Osteoblast (primary cell): ENCODE results near the gene WFDC1. TPM values are rescaled to one million over a fixed set of nuclear protein-coding genes. Genes with fewer than 3 reads are reported as not detected.

Experiments used
- DNase-seq: peaks from one replicate; pipeline ENCODE4 v3.0.0; 2011; ENCODE audit warnings: low spot score, mixed read lengths; ENCODE audit not compliant: insufficient read length; ENCODE audit errors: missing footprints
- H2AFZ ChIP-seq: 2 replicates; pipeline ENCODE4 v1.6.0; 2011; ENCODE audit warnings: mild to moderate bottlenecking, low read length
- H3K27ac ChIP-seq: 2 replicates; pipeline ENCODE4 v1.5.1; 2011; ENCODE audit warnings: mild to moderate bottlenecking, low read depth, low read length, moderate library complexity
- H3K27me3 ChIP-seq: 2 replicates; pipeline ENCODE4 v1.6.0; 2012; ENCODE audit warnings: mild to moderate bottlenecking, control low read depth, inconsistent platforms, low read length, moderate library complexity; ENCODE audit not compliant: insufficient read depth
- H3K36me3 ChIP-seq: 2 replicates; pipeline ENCODE4 v1.5.1; 2011; ENCODE audit warnings: mild to moderate bottlenecking, low read length, control low read depth, moderate library complexity; ENCODE audit not compliant: insufficient read depth
- H3K4me1 ChIP-seq: 2 replicates; pipeline ENCODE4 v1.5.1; 2011; ENCODE audit warnings: mild to moderate bottlenecking, low read length, control low read depth, moderate library complexity; ENCODE audit not compliant: insufficient read depth
- H3K4me2 ChIP-seq: 2 replicates; pipeline ENCODE4 v1.6.0; 2011; ENCODE audit warnings: mild to moderate bottlenecking, low read length; ENCODE audit not compliant: insufficient read depth
- H3K4me3 ChIP-seq: fragments of 200-600 bp; sonication (generic); 3 replicates; pipeline ENCODE4 v1.5.1; 2012; ENCODE audit warnings: mild to moderate bottlenecking, low read length, inconsistent platforms; ENCODE audit not compliant: insufficient read depth
- H3K79me2 ChIP-seq: 2 replicates; pipeline ENCODE4 v1.6.0; 2012; ENCODE audit warnings: mild to moderate bottlenecking, low read length, control low read depth, inconsistent platforms; ENCODE audit not compliant: insufficient read depth
- H3K9me3 ChIP-seq: 2 replicates; pipeline ENCODE4 v1.5.1; 2011; ENCODE audit warnings: low read depth, low read length, control low read depth
- H4K20me1 ChIP-seq: 2 replicates; pipeline ENCODE4 v1.6.0; 2012; ENCODE audit warnings: mild to moderate bottlenecking, low read length, control low read depth; ENCODE audit not compliant: insufficient read depth
- total RNA-seq: library from RNA; depleted of rRNA; stranded (reverse); fragments of >200 nt; gene quantifications from 2 replicates; pipeline ENCODE4 v1.2.3, GENCODE V29; 2012
- TF ChIP-seq, protein P1 (sequence below): IDR thresholded peaks from 2 replicates; pipeline ENCODE4 v1.5.1; 2011; ENCODE audit warnings: mild to moderate bottlenecking, low read depth, low read length, moderate library complexity; ENCODE audit errors: extremely low read depth

WFDC1 gene
- total RNA-seq, 1 donor, result not detected

DNA sequence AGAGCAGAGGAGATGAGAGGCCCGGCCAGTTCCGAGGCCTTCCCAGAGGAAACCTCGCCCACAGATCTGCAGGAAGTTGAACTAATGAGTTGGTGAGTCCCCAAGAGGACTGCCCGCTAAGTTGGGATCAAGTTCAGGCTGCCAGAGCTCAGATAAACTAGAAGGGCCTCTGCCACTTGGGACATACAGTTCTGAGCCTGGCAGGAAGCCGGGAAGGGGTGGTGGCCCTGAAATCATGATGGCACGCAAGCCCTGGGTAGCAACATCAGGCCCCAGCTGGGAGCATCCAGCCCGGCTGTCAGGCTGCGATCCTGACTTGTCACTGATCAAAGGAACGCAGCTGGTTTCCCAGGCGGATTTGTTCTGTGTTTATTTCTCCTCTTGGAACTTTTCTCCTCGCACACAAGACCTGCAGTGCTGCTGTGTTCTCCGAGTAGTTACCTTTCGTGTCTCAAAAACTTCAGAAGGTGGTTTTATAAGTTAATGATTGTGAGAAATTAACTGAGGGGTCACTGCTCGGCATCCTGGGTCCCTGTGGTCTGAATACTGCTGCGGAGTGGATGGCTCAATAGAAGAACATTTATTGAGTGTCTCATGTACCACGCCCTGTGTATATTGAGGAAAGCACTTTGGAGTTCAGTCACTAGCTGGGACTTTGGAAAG is 8.0 kb upstream of the WFDC1 start:
- H3K27me3 ChIP-seq, result peaks cover 11% of the 10 kb centered on the region
- peak overlapping the region; percentile 3 for H3K4me2 ChIP-seq
- no peaks in the 10 kb centered on the region for H3K36me3 ChIP-seq
- DNase-seq, result peak; percentile 85
- no peaks in the 10 kb centered on the region for H4K20me1 ChIP-seq
- H3K9me3 ChIP-seq, result no peaks in the 10 kb centered on the region
- no peak overlapping the region for H3K27ac ChIP-seq
- peaks cover 6% of the 10 kb centered on the region for H3K4me1 ChIP-seq
- no peaks in the 10 kb centered on the region for H3K79me2 ChIP-seq
- H3K4me3 ChIP-seq, result no peak overlapping the region
- no peak overlapping the region for H2AFZ ChIP-seq
- TF ChIP-seq, protein P1, sequence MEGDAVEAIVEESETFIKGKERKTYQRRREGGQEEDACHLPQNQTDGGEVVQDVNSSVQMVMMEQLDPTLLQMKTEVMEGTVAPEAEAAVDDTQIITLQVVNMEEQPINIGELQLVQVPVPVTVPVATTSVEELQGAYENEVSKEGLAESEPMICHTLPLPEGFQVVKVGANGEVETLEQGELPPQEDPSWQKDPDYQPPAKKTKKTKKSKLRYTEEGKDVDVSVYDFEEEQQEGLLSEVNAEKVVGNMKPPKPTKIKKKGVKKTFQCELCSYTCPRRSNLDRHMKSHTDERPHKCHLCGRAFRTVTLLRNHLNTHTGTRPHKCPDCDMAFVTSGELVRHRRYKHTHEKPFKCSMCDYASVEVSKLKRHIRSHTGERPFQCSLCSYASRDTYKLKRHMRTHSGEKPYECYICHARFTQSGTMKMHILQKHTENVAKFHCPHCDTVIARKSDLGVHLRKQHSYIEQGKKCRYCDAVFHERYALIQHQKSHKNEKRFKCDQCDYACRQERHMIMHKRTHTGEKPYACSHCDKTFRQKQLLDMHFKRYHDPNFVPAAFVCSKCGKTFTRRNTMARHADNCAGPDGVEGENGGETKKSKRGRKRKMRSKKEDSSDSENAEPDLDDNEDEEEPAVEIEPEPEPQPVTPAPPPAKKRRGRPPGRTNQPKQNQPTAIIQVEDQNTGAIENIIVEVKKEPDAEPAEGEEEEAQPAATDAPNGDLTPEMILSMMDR, result no peak

GRCh38 chr16:84288902-84289301 is 5.8 kb upstream of the WFDC1 start:
- Histone ChIP-seq H3K4me3 (no peak overlapping the region), H3K79me2 (no peaks in the 10 kb centered on the region), H3K36me3 (no peaks in the 10 kb centered on the region), H4K20me1 (no peaks in the 10 kb centered on the region), H3K4me2 (no peak overlapping the region), H3K4me1 (peaks cover 6% of the 10 kb centered on the region), H3K9me3 (no peaks in the 10 kb centered on the region), H3K27me3 (peaks cover 17% of the 10 kb centered on the region), H3K27ac (no peak overlapping the region), H2AFZ (no peak overlapping the region)
- no peak for DNase-seq
- TF ChIP-seq, protein P1, result no peak

- Histone ChIP-seq H3K79me2 (no peaks in the 10 kb centered on the region), H3K4me3 (no peak overlapping the region), H4K20me1 (no peaks in the 10 kb centered on the region), H3K27ac (no peak overlapping the region), H3K36me3 (no peaks in the 10 kb centered on the region), H3K9me3 (no peaks in the 10 kb centered on the region), H3K27me3 (peaks cover 39% of the 10 kb centered on the region), H2AFZ (no peak overlapping the region), H3K4me1 (peaks cover 6% of the 10 kb centered on the region), H3K4me2 (no peak overlapping the region)
- TF ChIP-seq, protein P1, result no peak
- DNase-seq, result no peak
Observed at GRCh38 chr16:84291226-84291625, 3.5 kb upstream of the WFDC1 start.

DNA sequence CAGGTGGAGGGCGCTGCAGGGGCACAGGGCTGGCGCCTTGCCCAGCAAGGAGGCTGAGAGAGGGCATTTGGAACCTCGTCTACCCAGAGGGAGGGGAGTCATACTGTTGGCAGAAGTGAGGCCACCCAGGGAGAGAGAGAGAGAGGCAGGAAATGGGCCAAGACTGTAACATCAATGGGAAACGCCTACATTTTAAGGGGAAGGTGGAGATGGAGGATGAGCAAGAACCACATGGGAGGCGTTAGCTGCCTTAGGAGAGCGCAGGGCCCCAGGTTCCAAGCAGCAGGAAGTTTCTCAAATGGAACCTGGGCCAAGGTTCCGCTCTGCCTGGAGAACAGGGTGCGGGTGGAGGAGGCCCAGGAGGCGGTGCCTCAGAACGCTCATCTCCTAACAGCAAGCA is 2.7 kb upstream of the WFDC1 start:
- Histone ChIP-seq H2AFZ (no peak overlapping the region), H3K79me2 (no peaks in the 10 kb centered on the region), H3K9me3 (no peaks in the 10 kb centered on the region)

More for the DNA sequence above, 2.7 kb upstream of the WFDC1 start:
- peaks cover 47% of the 10 kb centered on the region for H3K27me3 ChIP-seq
- no peak overlapping the region for H3K27ac ChIP-seq
- TF ChIP-seq, protein P1, result no peak
- no peaks in the 10 kb centered on the region for H3K4me1 ChIP-seq
- no peak for DNase-seq
- no peaks in the 10 kb centered on the region for H4K20me1 ChIP-seq
- no peak overlapping the region for H3K4me2 ChIP-seq
- no peaks in the 10 kb centered on the region for H3K36me3 ChIP-seq
- no peak overlapping the region for H3K4me3 ChIP-seq
